Panc1 (cell line): ENCODE measurements around the gene TRABD2B.

ENCODE experiments used
- CTCF ChIP-seq: fragments of 450-650 bp; IDR thresholded peaks from 2 replicates; pipeline ENCODE4 v1.5.1; 2017; ENCODE audit warnings: mild to moderate bottlenecking
- POLR2AphosphoS5 ChIP-seq: IDR thresholded peaks from 2 replicates; pipeline ENCODE4 v1.6.1; 2012; ENCODE audit warnings: mild to moderate bottlenecking, low read depth, low read length, moderate library complexity
- REST ChIP-seq, 2 experiments: IDR thresholded peaks; 2 replicates each; pipeline ENCODE4 v1.6.1; 2011 to 2012; ENCODE audit warnings: low read depth in 2 of 2, control low read depth in 1 of 2, low read length in 1 of 2, mild to moderate bottlenecking in 1 of 2, moderate library complexity in 1 of 2; ENCODE audit not compliant: insufficient read depth in 1 of 2

- TF ChIP-seq CTCF (no peak), POLR2AphosphoS5 (no peak), REST (IDR thresholded peaks at IDR 0.05; ENCODE audit: insufficient read depth in 1 of 2, low read depth in 2 of 2, low read length in 1 of 2) (no peak)
Observed at GRCh38 chr1:47978486-47978885, 18.7 kb downstream of the TRABD2B start.
